ENCODE data around the gene RALGAPB.

Gene RALGAPB

DNA sequence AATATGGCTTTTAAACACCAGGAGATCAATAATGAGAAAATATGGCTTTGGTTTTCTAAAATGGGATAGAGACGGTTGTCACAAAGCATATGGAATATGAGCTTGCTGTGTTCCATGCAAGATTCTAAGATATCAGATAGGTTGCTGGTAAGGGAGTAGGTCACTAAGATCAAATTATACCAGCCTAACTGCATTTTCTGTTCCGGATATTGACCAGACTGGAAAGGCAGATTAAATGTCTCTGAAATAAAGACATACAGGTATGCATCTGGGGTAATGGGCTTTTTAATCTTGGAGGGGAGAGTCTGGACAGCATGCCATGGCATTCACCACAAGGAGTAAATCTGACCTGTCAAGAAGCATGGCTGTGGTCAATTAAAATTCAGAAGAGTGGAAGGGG is 73.1 kb downstream of the RALGAPB start:
- TF ChIP-seq GATA3 (IDR thresholded peaks at IDR 0.05; ENCODE audit: low read depth, low read length): no peak
- TF ChIP-seq GATA2 (IDR thresholded peaks at IDR 0.05; ENCODE audit: low read depth, low read length): no peak

DNA sequence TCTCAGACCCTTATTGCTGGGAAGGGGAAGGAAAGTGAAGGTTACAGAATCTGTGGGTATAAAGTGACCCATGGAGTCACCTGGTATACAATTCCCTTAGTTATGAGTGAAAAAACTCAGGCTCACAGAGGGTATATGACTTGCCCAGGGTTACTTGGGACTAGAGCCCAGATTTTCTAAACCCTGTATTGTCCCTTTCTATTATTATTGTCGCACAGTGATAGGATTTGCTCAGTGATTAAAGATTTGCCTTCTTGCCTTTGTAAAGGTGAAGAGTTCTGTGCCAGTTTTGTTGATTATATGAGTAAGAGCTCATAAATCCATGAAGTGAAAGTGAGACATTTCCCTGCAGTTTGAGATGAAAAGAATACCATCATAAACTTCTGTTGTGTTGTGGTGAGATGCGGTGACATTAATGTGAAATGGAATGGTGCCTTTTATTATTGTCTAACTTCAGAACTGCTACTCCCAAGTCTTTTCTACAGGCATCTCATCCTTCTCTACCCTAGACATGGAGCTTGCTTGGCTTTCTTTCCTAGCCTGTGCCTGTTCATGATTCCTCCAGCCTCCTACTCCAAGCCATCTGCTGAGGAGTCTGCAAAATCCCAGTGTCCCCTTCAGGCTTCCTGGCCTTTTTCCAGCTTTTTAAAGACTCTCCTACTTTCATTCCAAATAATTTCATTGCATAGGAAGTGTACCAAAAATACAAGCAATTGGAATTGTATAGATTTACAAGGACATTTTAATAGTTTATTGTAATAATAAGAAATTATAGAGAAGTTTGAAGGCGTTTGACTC is 74.8 kb downstream of the RALGAPB start:
- TF ChIP-seq GATA3 (IDR thresholded peaks at IDR 0.05; ENCODE audit: low read depth, low read length): no peak
- no peak for TF ChIP-seq GATA2 (IDR thresholded peaks at IDR 0.05; ENCODE audit: low read depth, low read length)

DNA sequence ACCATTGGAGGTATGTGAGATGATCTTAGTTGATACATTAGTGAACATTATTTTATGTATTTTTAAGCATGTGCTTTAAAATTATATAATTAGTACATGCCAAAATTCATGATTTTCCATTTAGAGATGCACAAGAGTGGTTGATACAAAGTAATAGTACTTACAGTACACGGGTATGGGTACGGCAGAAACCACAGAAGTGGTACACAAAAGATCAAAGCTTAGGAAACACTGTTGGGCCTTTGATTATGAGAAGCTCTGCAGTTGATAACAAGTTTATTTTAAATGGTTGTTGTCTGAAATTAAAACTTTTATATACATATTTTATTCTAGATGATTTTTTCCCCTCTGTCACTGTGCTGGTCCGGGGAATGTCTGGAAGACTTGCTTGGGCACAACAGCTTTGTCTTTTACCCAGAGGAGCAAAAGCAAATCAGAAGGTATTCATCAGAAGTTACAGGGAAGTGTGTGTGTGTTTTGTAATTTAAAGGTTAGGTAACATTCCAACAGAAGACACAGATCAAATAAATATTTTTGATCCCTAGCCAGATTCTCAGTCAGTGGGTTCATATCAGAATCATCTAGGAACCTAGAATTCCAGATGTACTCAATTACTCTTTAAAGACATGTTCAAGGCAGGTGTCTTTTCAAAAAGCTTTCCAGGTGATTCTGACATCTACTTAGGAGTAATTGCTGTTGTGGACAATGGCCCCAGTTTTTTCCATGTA is 75.9 kb downstream of the RALGAPB start:
- no peak for TF ChIP-seq GATA2 (IDR thresholded peaks at IDR 0.05; ENCODE audit: low read depth, low read length)
- TF ChIP-seq GATA3 (IDR thresholded peaks at IDR 0.05; ENCODE audit: low read depth, low read length): no peak

DNA sequence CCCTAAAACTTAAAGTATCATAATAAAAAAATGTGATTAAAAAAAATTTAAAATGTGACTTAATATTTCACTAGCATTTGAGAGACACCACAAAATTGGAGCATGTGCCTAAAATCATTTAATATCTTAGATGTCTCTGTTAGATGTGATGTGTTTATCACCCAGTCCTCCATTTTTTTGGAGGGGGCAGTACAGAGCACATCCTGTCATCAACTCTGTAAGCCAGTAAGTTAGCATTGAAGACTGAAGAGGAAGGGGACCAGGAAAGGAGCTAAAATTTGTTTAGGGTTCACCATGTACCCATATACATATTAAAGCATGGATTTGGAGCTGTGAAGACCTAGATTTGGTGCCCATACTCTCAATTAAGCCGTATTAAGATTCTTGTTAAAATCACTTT is 77.6 kb downstream of the RALGAPB start:
- TF ChIP-seq GATA2 (IDR thresholded peaks at IDR 0.05; ENCODE audit: low read depth, low read length) (no peak), GATA3 (IDR thresholded peaks at IDR 0.05; ENCODE audit: low read depth, low read length) (no peak)

DNA sequence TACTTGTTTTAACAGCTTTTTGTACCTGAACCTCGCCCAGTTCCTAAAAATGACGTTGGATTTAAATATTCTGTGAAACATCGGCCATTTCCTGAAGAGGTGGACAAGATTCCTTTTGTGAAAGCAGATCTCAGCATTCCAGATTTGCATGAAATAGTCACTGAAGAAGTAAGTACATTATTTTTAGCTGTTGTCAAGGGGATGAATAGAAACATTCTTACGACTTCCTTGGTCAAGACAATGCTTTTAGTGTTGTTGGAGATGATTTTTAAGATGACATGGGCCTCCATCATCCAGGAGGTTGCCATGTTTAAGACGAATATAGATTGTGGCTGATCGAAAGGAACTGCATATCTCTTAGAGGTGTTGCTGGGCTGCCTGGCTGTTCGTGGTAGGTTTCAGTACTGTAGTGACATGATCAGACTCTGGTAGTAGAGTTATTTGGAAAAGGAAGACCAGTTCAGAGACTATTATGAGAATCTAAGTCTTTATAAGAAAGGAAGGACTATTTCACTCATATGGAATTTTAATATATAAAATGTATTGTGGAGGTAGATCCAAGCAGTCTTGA is 78.5 kb downstream of the RALGAPB start:
- no peak for TF ChIP-seq GATA3 (IDR thresholded peaks at IDR 0.05; ENCODE audit: low read depth, low read length)
- no peak for TF ChIP-seq GATA2 (IDR thresholded peaks at IDR 0.05; ENCODE audit: low read depth, low read length)

DNA sequence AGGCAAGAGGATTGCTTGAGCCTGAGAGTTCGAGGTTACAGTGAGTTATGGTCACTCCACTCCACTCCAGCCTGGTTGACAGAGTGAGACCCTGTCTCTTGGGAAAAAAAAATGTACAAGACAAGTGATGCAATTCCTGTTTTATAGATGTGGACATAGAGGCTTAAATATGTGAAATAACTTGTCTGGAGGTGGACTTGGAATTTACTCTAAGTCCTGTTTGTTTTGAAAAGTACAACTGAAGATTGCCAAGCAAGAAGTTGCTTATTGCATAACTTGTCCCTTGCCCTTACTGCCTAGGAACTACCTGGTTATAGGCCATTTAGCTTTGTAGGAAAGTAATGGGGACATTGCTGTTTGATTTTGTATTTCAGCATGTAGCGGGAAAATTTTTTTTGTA is 82.3 kb downstream of the RALGAPB start:
- no peak for TF ChIP-seq GATA2 (IDR thresholded peaks at IDR 0.05; ENCODE audit: low read depth, low read length)
- no peak for TF ChIP-seq GATA3 (IDR thresholded peaks at IDR 0.05; ENCODE audit: low read depth, low read length)

DNA sequence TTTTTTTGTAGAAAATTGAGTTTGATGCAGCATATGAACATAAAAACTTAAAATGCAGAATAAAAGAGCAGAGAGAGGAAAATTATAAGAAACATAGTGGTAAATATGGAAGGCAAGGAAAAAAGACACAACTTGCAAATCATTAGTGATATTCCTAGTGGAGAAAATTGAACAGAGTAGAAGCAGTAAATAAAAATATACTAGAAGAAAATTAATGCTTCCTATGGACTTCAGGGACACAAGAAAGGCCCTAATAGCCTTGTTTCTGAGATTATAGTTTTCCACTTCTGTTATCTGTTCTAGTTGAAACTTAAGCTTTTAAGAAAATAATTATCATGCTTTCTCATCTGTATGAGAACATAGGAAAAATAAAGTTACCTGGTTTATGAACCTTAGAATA is 82.8 kb downstream of the RALGAPB start:
- TF ChIP-seq GATA3 (IDR thresholded peaks at IDR 0.05; ENCODE audit: low read depth, low read length) (no peak), GATA2 (IDR thresholded peaks at IDR 0.05; ENCODE audit: low read depth, low read length) (no peak)

DNA sequence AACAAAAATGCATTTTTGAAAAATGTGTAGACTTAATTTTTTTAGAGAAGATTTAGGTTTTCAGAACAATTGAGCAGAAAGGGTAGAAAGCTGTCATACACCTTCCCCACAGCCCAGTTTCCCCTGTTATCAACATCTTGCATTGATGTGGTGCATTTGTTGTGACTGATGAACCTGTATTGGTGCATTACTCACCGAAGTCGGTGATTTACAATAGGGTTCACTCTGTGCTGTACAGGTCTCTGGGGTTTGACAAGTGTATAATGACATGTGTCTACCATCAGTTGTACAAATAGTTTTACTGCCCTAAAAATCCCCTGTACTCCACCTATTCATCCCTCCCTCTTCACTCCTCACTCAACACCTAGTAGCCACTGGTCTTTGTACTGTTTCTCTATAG is 84.5 kb downstream of the RALGAPB start:
- TF ChIP-seq GATA2 (IDR thresholded peaks at IDR 0.05; ENCODE audit: low read depth, low read length): no peak
- no peak for TF ChIP-seq GATA3 (IDR thresholded peaks at IDR 0.05; ENCODE audit: low read depth, low read length)

DNA sequence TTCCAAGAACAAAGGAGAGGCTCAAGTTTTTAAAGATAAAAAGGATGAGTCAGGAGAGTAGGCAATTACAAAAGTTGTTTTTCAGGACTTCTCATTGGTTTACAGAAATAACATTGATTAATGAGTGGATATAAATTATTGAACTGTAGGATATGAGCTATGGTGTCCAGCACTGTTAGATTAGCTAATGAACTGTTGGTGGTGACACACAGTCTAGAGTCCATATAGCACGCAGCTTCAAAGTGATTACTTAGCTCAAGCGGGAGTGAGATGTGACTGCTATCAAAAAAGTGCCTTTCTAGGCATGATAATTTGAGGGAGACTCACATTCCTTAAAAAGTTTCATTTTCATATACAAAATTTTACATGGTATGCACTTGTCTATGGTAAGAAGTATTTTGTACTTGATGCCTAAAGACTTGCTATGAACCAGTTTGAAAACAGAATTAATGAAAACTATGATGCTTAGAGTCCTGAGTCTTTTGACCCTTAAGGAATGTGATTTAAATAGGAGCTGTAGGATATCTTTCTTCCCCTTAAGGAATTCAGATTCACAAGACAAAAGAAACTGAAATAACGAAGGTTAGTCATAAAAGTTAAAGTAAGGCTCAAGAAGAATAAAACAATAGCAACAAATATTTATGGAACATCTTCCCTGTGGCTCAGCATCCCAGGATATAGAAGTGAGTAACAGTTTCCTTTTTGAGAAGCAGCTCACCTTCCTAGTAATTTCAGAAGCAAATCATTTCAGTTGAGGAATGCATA is 86.1 kb downstream of the RALGAPB start:
- no peak for TF ChIP-seq GATA3 (IDR thresholded peaks at IDR 0.05; ENCODE audit: low read depth, low read length)
- no peak for TF ChIP-seq GATA2 (IDR thresholded peaks at IDR 0.05; ENCODE audit: low read depth, low read length)

DNA sequence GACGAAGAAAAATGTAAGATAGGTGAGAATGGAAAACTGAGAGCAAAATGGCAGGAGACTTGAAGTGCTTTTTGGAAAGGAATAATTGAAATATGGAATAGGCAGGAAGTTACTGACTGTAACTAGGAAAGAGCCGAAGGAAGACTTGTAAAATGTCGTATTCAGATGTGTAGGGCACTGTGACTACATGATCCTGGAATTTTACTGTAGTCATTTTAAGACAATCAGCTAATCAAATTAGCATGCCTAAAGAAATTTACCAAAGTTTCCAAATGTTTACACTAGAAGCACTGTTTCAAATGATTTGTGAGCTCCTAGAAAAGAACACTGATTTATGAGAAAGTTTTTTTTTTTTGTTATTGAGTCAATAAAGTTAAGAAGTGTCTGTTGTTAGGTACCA is 87.1 kb downstream of the RALGAPB start:
- no peak for TF ChIP-seq GATA3 (IDR thresholded peaks at IDR 0.05; ENCODE audit: low read depth, low read length)
- TF ChIP-seq GATA2 (IDR thresholded peaks at IDR 0.05; ENCODE audit: low read depth, low read length): no peak

DNA sequence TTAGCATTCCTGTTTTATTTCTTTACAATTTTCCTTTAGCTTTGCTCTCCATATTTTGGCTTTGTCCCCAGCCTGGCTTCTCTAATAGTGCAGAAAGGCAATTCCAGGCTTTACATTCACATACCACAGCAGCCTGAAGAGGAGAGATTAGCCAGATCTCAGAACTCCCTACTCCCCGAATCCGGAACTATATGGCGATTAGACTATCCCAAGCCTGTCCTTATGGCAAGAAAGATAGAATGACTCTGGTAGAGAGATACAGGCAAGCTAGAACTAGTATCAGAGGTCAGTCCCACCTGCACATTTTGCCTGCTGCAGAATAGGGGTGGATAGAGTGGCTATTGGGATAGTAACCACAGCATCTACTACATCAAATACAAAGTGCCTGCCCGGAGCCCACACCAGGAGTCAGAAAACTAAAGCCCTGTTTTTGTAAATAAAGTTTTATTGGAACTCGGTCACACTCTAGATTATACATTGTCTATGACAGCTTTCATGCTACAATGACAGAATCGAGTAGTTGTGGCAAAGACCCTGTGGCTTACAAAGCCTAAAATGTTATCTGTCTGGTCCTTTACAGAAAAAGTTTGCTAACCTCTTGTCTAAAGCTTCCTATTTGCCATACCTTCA is 91.3 kb downstream of the RALGAPB start:
- TF ChIP-seq GATA2 (IDR thresholded peaks at IDR 0.05; ENCODE audit: low read depth, low read length): no peak
- no peak for TF ChIP-seq GATA3 (IDR thresholded peaks at IDR 0.05; ENCODE audit: low read depth, low read length)

DNA sequence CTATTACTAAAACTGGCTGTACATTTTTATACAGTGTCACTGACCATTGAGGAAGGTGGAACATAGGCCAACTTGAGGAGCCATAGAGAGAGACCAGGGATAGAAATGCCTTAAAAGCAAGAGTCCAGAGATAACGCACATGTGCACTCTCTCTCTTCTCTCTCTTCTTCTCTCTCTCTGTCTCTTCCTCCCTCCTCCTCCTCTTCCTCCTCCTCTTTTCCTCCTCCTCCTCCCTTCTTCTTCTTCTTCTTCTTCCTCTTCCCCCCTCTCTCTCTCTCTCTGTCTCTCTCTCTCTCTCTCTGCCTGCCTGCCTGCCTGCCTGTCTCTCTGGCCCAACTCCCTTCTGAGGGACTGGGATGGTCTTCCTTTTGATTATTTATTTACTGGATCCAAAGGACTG is 92.0 kb downstream of the RALGAPB start:
- TF ChIP-seq GATA2 (IDR thresholded peaks at IDR 0.05; ENCODE audit: low read depth, low read length) (no peak), GATA3 (IDR thresholded peaks at IDR 0.05; ENCODE audit: low read depth, low read length) (no peak)

DNA sequence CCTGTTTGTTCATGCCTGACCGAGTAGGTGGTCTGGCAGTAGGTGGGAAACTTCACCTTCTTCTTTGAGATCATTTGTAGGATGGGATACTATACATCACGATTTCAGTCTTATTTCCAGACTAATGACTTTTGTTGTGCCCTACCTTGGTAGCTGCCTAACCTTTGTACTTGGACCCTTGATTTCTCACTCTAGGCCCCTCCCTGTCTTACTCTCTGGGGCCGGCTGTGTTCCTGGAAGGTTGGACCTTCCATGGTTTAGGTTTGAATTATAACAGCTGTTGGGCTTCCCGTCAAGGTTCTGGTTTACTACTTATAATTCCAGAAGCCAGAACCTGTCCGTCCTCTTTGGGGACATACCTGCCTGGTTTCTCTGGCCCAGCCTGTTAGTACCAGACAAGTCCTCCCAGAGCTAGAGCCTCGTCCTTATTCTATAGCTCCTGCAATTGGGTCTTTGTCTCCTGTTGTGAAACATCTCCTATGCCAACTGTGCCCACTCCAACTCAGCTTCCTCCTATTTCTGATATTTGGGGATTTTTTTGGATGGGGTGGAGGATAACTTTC is 93.5 kb downstream of the RALGAPB start:
- TF ChIP-seq GATA3 (IDR thresholded peaks at IDR 0.05; ENCODE audit: low read depth, low read length) (no peak), GATA2 (IDR thresholded peaks at IDR 0.05; ENCODE audit: low read depth, low read length) (no peak)
